HuH-7 (cell line): Measurements from ENCODE around the gene DRC7.
"Not testable (repeated sequence)": the region's sequence is repeated elsewhere in the genome, so short reads cannot be mapped to it uniquely, and the experiment has no call there.

Experiments
- DNase-seq: peaks from one replicate; pipeline ENCODE4 v3.0.0; 2011; ENCODE audit warnings: low spot score

The DRC7 gene

GRCh38 chr16:57763285-57764005 lies 68.8 kb downstream of the DRC7 start:
- no peak for DNase-seq

GRCh38 chr16:57764006-57764340 lies 69.4 kb downstream of the DRC7 start:
- no peak for DNase-seq

GRCh38 chr16:57764341-57765159 lies 69.9 kb downstream of the DRC7 start:
- DNase-seq: peak; percentile 37

GRCh38 chr16:57765160-57765728 lies 70.6 kb downstream of the DRC7 start:
- no peak for DNase-seq

GRCh38 chr16:57766714-57767348 lies 72.2 kb downstream of the DRC7 start:
- no peak for DNase-seq

GRCh38 chr16:57769541-57770145 lies 75.0 kb downstream of the DRC7 start:
- DNase-seq: no peak

- no peak for DNase-seq
Measured at GRCh38 chr16:57770361-57770760, 75.8 kb downstream of the DRC7 start.

- DNase-seq: no peak
Measured at GRCh38 chr16:57771141-57771785, 76.7 kb downstream of the DRC7 start.

- DNase-seq: no peak
Measured at GRCh38 chr16:57773019-57773418, 78.4 kb downstream of the DRC7 start.

GRCh38 chr16:57773655-57774295 lies 79.2 kb downstream of the DRC7 start:
- DNase-seq: no peak

- no peak for DNase-seq
Measured at GRCh38 chr16:57774705-57775285, 80.2 kb downstream of the DRC7 start.

- no peak for DNase-seq
Measured at GRCh38 chr16:57775661-57776469, 81.3 kb downstream of the DRC7 start.

GRCh38 chr16:57778658-57779057 lies 84.1 kb downstream of the DRC7 start:
- DNase-seq: no peak

GRCh38 chr16:57779836-57780235 lies 85.2 kb downstream of the DRC7 start:
- not testable (repeated sequence) for DNase-seq

GRCh38 chr16:57781349-57781740 lies 86.7 kb downstream of the DRC7 start:
- DNase-seq: no peak
